SW480 (cell line): ENCODE measurements around the gene CFAP61.

Experiments used
- DNase-seq: peaks from one replicate; pipeline ENCODE4 v3.0.0-alpha.2; 2016; ENCODE audit warnings: low spot score

The CFAP61 gene

GRCh38 chr20:20181322-20181721, 129.0 kb downstream of the CFAP61 start:
- DNase-seq: no peak

- DNase-seq: no peak
Observed at GRCh38 chr20:20184149-20184548, 131.8 kb downstream of the CFAP61 start.

GRCh38 chr20:20184706-20185105, 132.4 kb downstream of the CFAP61 start:
- peak; percentile 20 for DNase-seq

GRCh38 chr20:20188647-20189046, 136.3 kb downstream of the CFAP61 start:
- DNase-seq: no peak

GRCh38 chr20:20192366-20192765, 140.0 kb downstream of the CFAP61 start:
- DNase-seq: peak; percentile 27

DNA sequence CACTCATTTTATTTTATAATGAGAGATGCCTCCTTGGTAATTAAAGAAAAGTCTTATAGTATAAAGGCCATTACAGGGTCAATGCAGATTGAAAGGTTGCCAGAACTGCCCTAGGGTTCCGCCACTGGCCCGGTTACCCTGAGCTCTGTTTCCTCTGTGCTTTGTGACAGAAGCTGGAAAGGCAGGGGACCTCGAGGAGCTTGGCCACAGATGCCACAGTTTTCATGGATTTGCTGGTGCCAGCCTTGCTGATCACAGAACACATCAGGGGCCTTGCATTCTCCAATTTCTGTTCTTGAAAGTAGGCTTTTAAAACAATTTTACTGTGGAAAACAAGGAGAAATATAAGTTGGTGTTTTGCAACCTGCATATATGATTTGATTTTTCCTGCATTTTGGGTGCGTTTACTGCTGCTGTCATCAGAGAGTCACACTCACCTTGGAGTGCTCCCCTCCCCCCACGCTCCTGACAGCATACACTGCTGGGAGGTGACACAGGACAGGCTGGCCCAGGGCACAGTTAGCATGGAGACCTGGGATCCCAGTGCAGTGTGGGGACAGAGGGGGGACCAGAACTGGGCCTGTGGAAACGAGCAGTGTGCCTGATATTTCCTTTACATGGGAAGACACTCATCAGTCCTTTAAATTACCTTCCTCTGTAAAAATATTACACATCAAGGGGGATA, 142.8 kb downstream of the CFAP61 start:
- no peak for DNase-seq

DNA sequence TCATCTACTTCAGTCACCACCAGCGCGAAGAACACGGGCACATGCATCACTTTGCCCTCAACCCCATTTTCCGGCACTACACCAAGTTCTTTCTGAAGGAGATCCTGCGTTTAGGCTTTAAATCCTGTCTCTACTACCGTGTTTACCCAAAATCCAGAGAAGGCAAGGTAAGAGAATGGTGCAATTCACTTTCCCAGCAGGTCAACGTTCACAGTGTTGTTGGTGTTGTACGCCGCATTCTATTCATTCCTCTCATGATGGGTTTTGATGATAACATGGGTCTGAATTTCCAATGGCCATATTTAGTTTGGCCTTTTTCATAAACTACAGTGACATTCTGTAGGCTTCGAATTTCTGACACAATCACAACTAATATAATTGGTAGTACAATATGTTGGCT, 144.3 kb downstream of the CFAP61 start:
- no peak for DNase-seq

- DNase-seq: no peak
Observed at GRCh38 chr20:20198011-20198410, 145.7 kb downstream of the CFAP61 start.

DNA sequence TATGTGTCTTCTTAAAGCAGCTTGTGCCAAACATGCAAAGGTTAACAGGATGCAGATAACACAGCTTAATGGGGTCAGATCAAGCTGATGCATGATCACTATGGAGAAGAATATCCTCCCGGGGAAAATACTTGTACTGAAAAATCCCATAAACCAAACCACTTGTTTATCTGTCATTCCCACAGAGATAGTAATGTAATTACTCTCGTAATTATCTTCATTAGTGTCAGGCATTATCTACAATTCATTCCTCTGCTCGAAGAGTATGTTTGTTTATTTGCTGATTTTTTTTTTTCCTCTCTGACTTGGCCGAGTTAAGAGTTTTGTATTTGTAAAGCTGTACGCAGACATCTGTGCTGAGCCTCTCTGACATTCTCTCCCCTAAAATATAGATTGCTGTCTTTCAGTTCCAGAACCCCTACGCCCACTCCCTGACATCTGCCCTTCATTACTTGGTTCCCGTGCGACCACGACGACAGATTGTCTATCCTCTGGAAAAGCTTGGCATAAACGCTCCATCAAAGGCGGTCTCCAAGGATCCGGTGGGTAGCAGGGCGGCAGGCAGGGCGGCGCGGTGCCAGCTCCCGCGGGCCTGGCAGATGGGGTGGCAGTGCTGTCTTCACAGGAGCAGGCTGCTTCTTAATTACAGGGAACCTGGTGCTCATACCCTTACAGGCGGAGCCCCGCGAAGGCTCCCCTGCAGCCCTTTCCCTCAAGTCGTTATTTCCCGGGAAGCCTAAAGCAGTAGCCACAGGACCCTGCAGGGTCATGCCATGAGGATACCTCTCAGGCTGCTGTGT, 147.2 kb downstream of the CFAP61 start:
- no peak for DNase-seq

DNA sequence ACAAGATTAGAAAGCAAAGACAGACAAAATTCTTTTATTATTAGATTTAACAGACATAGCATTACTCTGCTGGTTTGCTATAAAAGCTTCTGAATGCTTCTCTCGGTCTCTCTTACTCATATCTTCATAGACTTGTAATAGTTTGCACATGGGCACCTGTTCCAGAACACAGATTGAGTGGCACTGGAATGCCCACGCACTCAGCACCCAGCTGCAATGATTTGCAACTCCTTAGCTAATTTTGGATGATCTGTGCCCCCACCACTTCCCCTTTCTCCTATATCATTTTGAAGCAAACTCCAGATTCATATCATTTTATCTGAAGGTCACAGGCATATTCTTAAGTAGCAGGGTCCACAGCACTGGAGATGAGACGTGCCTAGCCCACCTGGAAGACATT, 148.8 kb downstream of the CFAP61 start:
- no peak for DNase-seq

- no peak for DNase-seq
Observed at GRCh38 chr20:20201639-20202038, 149.3 kb downstream of the CFAP61 start.

DNA sequence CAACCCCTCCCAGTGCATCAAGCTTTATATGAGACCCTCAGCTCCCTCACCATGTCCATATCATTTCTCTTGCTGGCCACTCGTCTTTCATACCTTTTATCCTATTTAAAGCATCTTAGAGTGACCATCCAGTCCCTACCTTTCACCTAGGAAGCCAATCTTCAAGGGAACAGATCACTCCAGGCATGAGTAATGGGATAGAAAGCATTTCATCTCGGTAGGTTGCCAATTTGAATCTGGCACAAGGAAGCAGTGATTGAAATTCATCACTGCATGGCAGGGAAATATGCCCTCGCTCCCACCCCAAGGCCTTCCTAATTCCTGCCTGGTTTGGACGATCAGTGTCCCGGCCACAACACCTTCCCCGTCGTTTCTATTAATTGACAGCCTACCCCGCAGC, 150.4 kb downstream of the CFAP61 start:
- DNase-seq: no peak

DNA sequence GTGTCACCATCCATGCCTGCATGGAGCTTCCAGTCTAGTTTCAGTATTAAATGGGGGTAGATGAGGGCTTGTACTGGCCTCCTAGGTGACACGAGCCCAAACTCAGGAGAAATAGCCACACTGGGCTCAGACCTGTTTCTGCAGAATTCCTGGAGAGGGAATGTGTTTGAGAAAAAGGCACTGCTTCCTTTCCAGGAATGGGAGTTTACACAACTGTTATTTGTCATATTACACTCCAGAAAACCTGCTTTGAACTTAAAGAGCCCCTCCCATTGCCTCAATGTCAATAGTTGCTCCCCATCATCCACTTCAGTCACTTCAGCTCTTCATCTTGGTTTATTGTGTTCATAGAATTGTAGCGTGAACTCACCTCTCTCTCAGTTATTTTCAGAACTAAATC, 151.5 kb downstream of the CFAP61 start:
- DNase-seq: no peak

DNA sequence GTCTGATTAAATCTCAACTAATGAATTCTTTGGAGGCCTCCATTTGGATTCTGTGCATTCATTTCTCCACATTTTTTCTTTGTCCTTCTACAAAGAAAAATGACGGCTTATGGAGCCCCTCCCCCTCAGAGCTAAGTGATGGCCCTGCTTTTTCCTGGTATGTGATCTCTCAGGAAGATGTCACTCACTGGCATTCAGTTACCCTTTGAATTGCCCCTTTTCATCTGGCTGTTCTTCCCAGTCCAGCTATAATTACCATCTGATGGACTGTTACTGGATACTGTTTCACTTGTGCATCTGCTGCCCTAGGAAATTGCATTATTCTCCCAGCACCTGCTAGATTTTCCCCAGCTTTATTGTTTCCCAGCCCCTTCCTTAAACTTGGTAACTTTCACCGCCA, 151.9 kb downstream of the CFAP61 start:
- no peak for DNase-seq

GRCh38 chr20:20205141-20205861, 153.0 kb downstream of the CFAP61 start:
- no peak for DNase-seq

DNA sequence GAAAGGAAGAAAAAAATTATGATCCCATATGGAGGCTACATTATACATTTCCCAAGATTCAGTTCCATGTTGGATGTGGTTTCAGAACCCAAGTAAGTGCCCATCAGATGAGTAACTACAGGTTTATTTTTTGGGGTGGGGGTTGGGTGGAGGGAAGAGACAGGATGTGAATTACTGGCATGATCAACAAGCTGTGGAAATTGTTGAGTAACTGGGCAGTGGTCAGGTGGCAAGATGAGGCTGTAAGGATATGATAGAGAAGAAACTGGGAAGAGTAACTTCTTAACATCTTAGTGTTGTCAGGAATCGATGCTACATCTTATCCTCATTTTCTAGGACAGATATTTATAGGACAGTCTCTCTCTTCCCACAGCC, 153.5 kb downstream of the CFAP61 start:
- DNase-seq: no peak

GRCh38 chr20:20206788-20207187, 154.5 kb downstream of the CFAP61 start:
- no peak for DNase-seq

DNA sequence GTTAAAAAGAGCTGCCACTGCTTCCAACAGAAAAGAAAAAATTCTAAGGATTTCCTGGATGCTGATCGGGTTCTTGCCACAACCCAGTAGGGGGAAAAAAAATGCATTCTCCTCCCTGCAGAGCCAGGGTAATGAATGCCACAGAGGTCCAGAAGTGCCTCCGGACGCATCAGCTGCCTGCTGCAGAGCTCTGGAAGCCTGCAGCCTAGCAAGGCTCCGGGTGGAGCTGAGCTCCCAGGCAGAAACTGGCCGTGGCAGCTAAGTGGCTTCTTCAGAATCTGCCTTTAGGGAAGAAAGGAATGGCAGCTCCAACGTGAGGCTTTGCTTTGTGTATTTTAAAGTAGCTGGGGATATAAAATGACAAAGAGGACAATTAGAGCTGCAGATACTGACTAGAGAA, 155.0 kb downstream of the CFAP61 start:
- DNase-seq: no peak

GRCh38 chr20:20207872-20208271, 155.5 kb downstream of the CFAP61 start:
- no peak for DNase-seq

DNA sequence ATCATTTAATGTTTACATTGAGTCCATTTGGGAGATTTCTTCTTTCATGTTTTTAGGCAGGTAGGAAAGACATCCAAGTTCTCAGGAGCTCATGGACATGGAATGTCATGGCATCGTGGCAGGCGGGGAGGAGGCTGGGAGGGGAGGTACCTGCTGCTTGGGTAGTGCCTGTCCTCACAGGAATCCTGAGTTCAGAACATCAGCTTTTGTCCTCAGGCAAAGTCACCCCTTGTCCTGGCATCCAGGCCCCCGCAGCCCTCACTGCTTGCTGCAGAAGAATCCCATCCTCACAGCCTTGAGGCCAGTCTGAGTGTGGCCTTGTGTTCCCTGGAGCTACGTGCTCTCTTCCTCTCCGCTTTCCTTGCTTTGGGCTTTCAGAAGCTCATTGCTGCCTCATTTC, 157.4 kb downstream of the CFAP61 start:
- no peak for DNase-seq

DNA sequence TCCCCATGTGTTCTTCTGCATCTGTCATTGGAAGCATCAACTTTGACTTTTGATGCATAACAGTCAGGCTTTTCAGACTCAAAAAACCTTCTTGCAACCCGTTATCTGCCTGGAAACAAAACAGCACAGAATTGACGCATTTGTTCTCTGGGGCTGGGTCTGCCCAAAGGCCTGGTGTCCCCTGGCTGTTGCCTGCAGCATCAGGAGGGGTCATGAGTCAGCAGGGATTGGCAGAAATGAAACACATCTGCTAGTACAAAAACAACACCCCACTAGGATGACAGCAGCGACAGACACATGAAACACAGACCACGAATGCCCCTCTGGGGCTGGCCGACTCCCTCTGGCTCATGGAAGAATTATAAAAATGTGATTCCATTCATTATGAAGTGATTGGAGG, 158.0 kb downstream of the CFAP61 start:
- DNase-seq: no peak

GRCh38 chr20:20210943-20211273, 158.6 kb downstream of the CFAP61 start:
- DNase-seq: no peak

GRCh38 chr20:20211274-20211987, 159.1 kb downstream of the CFAP61 start:
- DNase-seq: peak; percentile 47
